ENCODE data around the gene RNF182. TPM values are rescaled to one million over a fixed set of nuclear protein-coding genes. Genes with fewer than 3 reads are reported as not detected.

Gene RNF182
- total and polyA plus RNA-seq, 2 donors (not counting 1 experiment from before 2014, with no cell fraction given): 0.10 TPM; not detected in 1

- H3K4me1 Mint-ChIP-seq: no peaks in the 10 kb centered on the region
- Histone ChIP-seq H4K20me1 (ENCODE audit: control insufficient read depth, insufficient read depth, low read length, poor library complexity, severe bottlenecking) (no peaks in the 10 kb centered on the region), H3K4me2 (replicated peaks; ENCODE audit: low read depth, low read length, poor library complexity, severe bottlenecking) (no peak overlapping the region), H3K9me3 (ENCODE audit: control extremely low read depth in 1 of 3, control insufficient read depth in 2 of 3, insufficient read depth in 1 of 3, low read length in 2 of 3) (no peaks in the 10 kb centered on the region), H3K27ac (ENCODE audit: low read length in 2 of 2) (no peak overlapping the region), H3K4me1 (ENCODE audit: control insufficient read depth in 2 of 2, insufficient read depth in 2 of 2, low read length in 2 of 2) (no peaks in the 10 kb centered on the region), H3K36me3 (replicated peaks in 1 of 2; ENCODE audit: control extremely low read depth in 1 of 2, control insufficient read depth in 1 of 2, extremely low read depth in 1 of 2, insufficient read depth in 2 of 2, low read length in 1 of 2) (no peaks in the 10 kb centered on the region), H2AFZ (ENCODE audit: insufficient read depth, low read depth, low read length, poor library complexity, severe bottlenecking) (no peak overlapping the region), H3K27me3 (replicated peaks in 1 of 4; ENCODE audit: control extremely low read depth in 1 of 4, control insufficient read depth in 3 of 4, insufficient read depth in 4 of 4, low read length in 3 of 4) (peaks cover 0 to 12% (median 5%) of the 10 kb centered on the region in 4 experiments), H3K4me3 (ENCODE audit: control extremely low read depth in 1 of 5, extremely low read depth in 1 of 5, insufficient read depth in 1 of 5, low read depth in 2 of 5, low read length in 4 of 5) (no peak overlapping the region), H3K79me2 (ENCODE audit: control insufficient read depth, insufficient read depth, low read length) (no peaks in the 10 kb centered on the region), H3K9ac (ENCODE audit: low read length) (no peak overlapping the region)
- no peak overlapping the region for H3K27ac Mint-ChIP-seq
- no peaks in the 10 kb centered on the region for H3K9me3 Mint-ChIP-seq (ENCODE audit: insufficient read depth)
- ChIA-PET CTCF (interaction anchor here (0.6 kb wide), 1 partner anchor 982 kb away, joined by 3 read pairs; no protein-coding TSS in a partner anchor), POLR2A (no interaction called here)
- no peak overlapping the region for H3K4me3 Mint-ChIP-seq
- ATAC-seq (ENCODE audit: low read depth) (no peak), DNase-seq (no peak)
- WGBS (ENCODE audit: insufficient coverage): 90% methylated on average over 3 of the region's 3 CpGs
- no peak for TF ChIP-seq EZH2 (IDR thresholded peaks at IDR 0.05; ENCODE audit: borderline replicate concordance, insufficient read depth, low read depth, low read length, poor library complexity, severe bottlenecking)
- TF ChIP-seq CTCF (IDR thresholded peaks at IDR 0.05): no peak
- peaks cover 39% of the 10 kb centered on the region for H3K27me3 Mint-ChIP-seq
- intact Hi-C loops (cut with micrococcal nuclease): no loop called here
Observed at GRCh38 chr6:13903364-13903763, 21.4 kb upstream of the RNF182 start.

GRCh38 chr6:13907001-13907350, 17.8 kb upstream of the RNF182 start:
- no CpG with 5 or more reads among the region's 2 CpGs for WGBS (ENCODE audit: insufficient coverage)
- no peaks in the 10 kb centered on the region for H3K79me2 ChIP-seq (ENCODE audit: control insufficient read depth, insufficient read depth, low read length)
- intact Hi-C loops (cut with micrococcal nuclease): loop anchor here (5.0 kb wide), 1 partner anchor 140 kb away; no protein-coding TSS in a partner anchor

More at GRCh38 chr6:13907001-13907350, 17.8 kb upstream of the RNF182 start:
- Mint-ChIP-seq H3K9me3 (ENCODE audit: insufficient read depth) (no peaks in the 10 kb centered on the region), H3K27me3 (peaks cover 33% of the 10 kb centered on the region), H3K4me1 (peaks cover 1% of the 10 kb centered on the region), H3K27ac (no peak overlapping the region), H3K4me3 (no peak overlapping the region)
- Histone ChIP-seq H3K36me3 (replicated peaks in 1 of 2; ENCODE audit: control extremely low read depth in 1 of 2, control insufficient read depth in 1 of 2, extremely low read depth in 1 of 2, insufficient read depth in 2 of 2, low read length in 1 of 2) (no peaks in the 10 kb centered on the region), H4K20me1 (ENCODE audit: control insufficient read depth, insufficient read depth, low read length, poor library complexity, severe bottlenecking) (no peaks in the 10 kb centered on the region), H3K4me3 (ENCODE audit: control extremely low read depth in 1 of 5, extremely low read depth in 1 of 5, insufficient read depth in 1 of 5, low read depth in 2 of 5, low read length in 4 of 5) (no peak overlapping the region), H3K9me3 (ENCODE audit: control extremely low read depth in 1 of 3, control insufficient read depth in 2 of 3, insufficient read depth in 1 of 3, low read length in 2 of 3) (no peaks in the 10 kb centered on the region), H3K4me2 (replicated peaks; ENCODE audit: low read depth, low read length, poor library complexity, severe bottlenecking) (no peak overlapping the region), H3K9ac (ENCODE audit: low read length) (no peak overlapping the region), H3K27me3 (replicated peaks in 1 of 4; ENCODE audit: control extremely low read depth in 1 of 4, control insufficient read depth in 3 of 4, insufficient read depth in 4 of 4, low read length in 3 of 4) (peaks cover 0 to 12% (median 3%) of the 10 kb centered on the region in 4 experiments), H3K4me1 (ENCODE audit: control insufficient read depth in 2 of 2, insufficient read depth in 2 of 2, low read length in 2 of 2) (no peaks in the 10 kb centered on the region), H3K27ac (ENCODE audit: low read length in 2 of 2) (no peak overlapping the region), H2AFZ (ENCODE audit: insufficient read depth, low read depth, low read length, poor library complexity, severe bottlenecking) (no peak overlapping the region)
- no peak for TF ChIP-seq EZH2 (IDR thresholded peaks at IDR 0.05; ENCODE audit: borderline replicate concordance, insufficient read depth, low read depth, low read length, poor library complexity, severe bottlenecking)
- no peak for TF ChIP-seq CTCF (IDR thresholded peaks at IDR 0.05)
- POLR2A ChIA-PET: no interaction called here
- CTCF ChIA-PET: interaction anchor here (0.8 to 13.0 kb wide), 6 partner anchors 111 to 1717 kb away, joined by 3 to 230 read pairs (median 11); no protein-coding TSS in a partner anchor
- DNase-seq (no peak), ATAC-seq (ENCODE audit: low read depth) (no peak)

Data from B cell (primary cell).